H1 (cell line): ENCODE results near the gene POTEJ. TPM values are rescaled to one million over a fixed set of nuclear protein-coding genes. Genes with fewer than 3 reads are reported as not detected.
"Not testable (repeated sequence)": the region's sequence is repeated elsewhere in the genome, so short reads cannot be mapped to it uniquely, and the experiment has no call there.

ENCODE experiments used
- CTCF ChIA-PET: fragments of 300-600 bp; sonication (Branson Sonifier 250); formaldehyde crosslinking; loops from one replicate; lab custom pipeline; 2021; ENCODE audit not compliant: partially characterized antibody; lab: Charles Lee
- POLR2A ChIA-PET: fragments of 300-600 bp; sonication (Branson Sonifier 250); formaldehyde crosslinking; loops from one replicate; lab custom pipeline; 2021; ENCODE audit warnings: inconsistent platforms; ENCODE audit not compliant: partially characterized antibody; lab: Charles Lee
- DNase-seq, 2 experiments: peaks; one replicate each; pipeline versions ENCODE4 v3.0.0 to v3.0.0-alpha.2; 2010 to 2022; ENCODE audit warnings: low spot score in 2 of 2, low read depth in 1 of 2, mixed read lengths in 1 of 2
- FAIRE-seq: peaks from 2 replicates; lab custom pipeline; 2011; peaks lifted over from hg19 to GRCh38; lab: Jason Lieb, UNC
- H2AFZ ChIP-seq: 2 replicates; pipeline ENCODE4 v1.8.1; 2012; ENCODE audit warnings: low read length, inconsistent platforms
- H2AK5ac ChIP-seq: 2 replicates; pipeline ENCODE4 v1.6.1; 2013; ENCODE audit warnings: low read depth, low read length
- H2BK120ac ChIP-seq: replicated peaks from 2 replicates; pipeline ENCODE3; 2013; ENCODE audit warnings: low read depth, low read length, inconsistent platforms
- H2BK12ac ChIP-seq: 2 replicates; pipeline ENCODE4 v1.6.1; 2013; ENCODE audit warnings: low read depth, low read length
- H2BK15ac ChIP-seq: 2 replicates; pipeline ENCODE4 v1.6.1; 2013; ENCODE audit warnings: low read length
- H2BK20ac ChIP-seq: 2 replicates; pipeline ENCODE4 v1.6.1; 2013; ENCODE audit warnings: low read length
- H2BK5ac ChIP-seq: 2 replicates; pipeline ENCODE4 v1.6.1; 2013; ENCODE audit warnings: low read depth, low read length
- H3K14ac ChIP-seq: 2 replicates; pipeline ENCODE4 v1.6.1; 2013; ENCODE audit warnings: inconsistent platforms; ENCODE audit not compliant: insufficient read length
- H3K18ac ChIP-seq: 2 replicates; pipeline ENCODE4 v1.6.1; 2013; ENCODE audit warnings: low read length; ENCODE audit errors: extremely low read depth
- H3K23ac ChIP-seq: 2 replicates; pipeline ENCODE4 v1.6.1; 2013; ENCODE audit warnings: inconsistent platforms; ENCODE audit not compliant: insufficient read length
- H3K23me2 ChIP-seq: 2 replicates; pipeline ENCODE4 v1.6.1; 2013; ENCODE audit warnings: low read depth, low read length
- H3K27ac ChIP-seq: 2 replicates; pipeline ENCODE4 v1.6.1; 2011; ENCODE audit warnings: low read depth, low read length, inconsistent platforms
- H3K27me3 ChIP-seq, 4 experiments: replicated peaks in 1 of 4; 1 replicate in 1 of 4; 2 replicates in 3 of 4; pipeline versions ENCODE4 v1.6.1 to v1.8.1; 2011 to 2013; ENCODE audit warnings: low read length in 3 of 4, mild to moderate bottlenecking in 3 of 4, inconsistent platforms in 2 of 4, mixed read lengths in 2 of 4, moderate library complexity in 1 of 4; ENCODE audit not compliant: control insufficient read depth in 3 of 4, insufficient read depth in 3 of 4; ENCODE audit errors: extremely low read depth in 1 of 4
- H3K36me3 ChIP-seq, 4 experiments: 2 replicates each; pipeline versions ENCODE4 v1.6.1 to v1.8.1; 2011 to 2013; ENCODE audit warnings: mild to moderate bottlenecking in 4 of 4, low read length in 3 of 4, moderate library complexity in 2 of 4, control low read depth in 1 of 4, inconsistent platforms in 1 of 4; ENCODE audit not compliant: insufficient read depth in 4 of 4, control insufficient read depth in 2 of 4
- H3K4ac ChIP-seq: replicated peaks from 2 replicates; pipeline ENCODE3; 2013; ENCODE audit warnings: low read length, low read depth, mixed read lengths, inconsistent platforms; ENCODE audit not compliant: insufficient read length
- H3K4me1 ChIP-seq, 4 experiments: replicated peaks in 1 of 4; 1 replicate in 1 of 4; 2 replicates in 3 of 4; pipeline versions ENCODE4 v1.6.1 to v1.8.1; 2011 to 2013; ENCODE audit warnings: low read length in 3 of 4, inconsistent platforms in 2 of 4, mixed read lengths in 1 of 4; ENCODE audit not compliant: insufficient read depth in 4 of 4, control insufficient read depth in 3 of 4
- H3K4me2 ChIP-seq, 2 experiments: 2 replicates each; pipeline versions ENCODE4 v1.6.1 to v1.8.1; 2011 to 2013; ENCODE audit warnings: low read depth in 2 of 2, low read length in 2 of 2, control low read depth in 1 of 2, inconsistent platforms in 1 of 2, mild to moderate bottlenecking in 1 of 2; ENCODE audit not compliant: insufficient read depth in 1 of 2
- H3K4me3 ChIP-seq, 4 experiments: fragments of 200-600, 300-600 bp in 1 of 4; sonication (generic), shearing (Covaris generic), sonication (Bioruptor Twin) in 1 of 4; 2 replicates each; pipeline versions ENCODE4 v1.5.1 to v1.8.1; 2011 to 2016; ENCODE audit warnings: low read length in 4 of 4, low read depth in 3 of 4, control low read depth in 2 of 4, inconsistent platforms in 2 of 4, mild to moderate bottlenecking in 2 of 4, mixed read lengths in 1 of 4, moderate library complexity in 1 of 4; ENCODE audit not compliant: insufficient read depth in 2 of 4; ENCODE audit errors: extremely low read depth in 1 of 4
- H3K56ac ChIP-seq: replicated peaks from 2 replicates; pipeline ENCODE3; 2013; ENCODE audit warnings: low read depth, mild to moderate bottlenecking, mixed read lengths, low read length, inconsistent platforms; ENCODE audit not compliant: insufficient read length
- H3K79me1 ChIP-seq: 2 replicates; pipeline ENCODE4 v1.6.1; 2013; ENCODE audit warnings: low read depth, low read length, control low read depth
- H3K79me2 ChIP-seq, 2 experiments: 2 replicates each; pipeline versions ENCODE4 v1.6.1 to v1.8.1; 2012 to 2013; ENCODE audit warnings: low read length in 2 of 2, mild to moderate bottlenecking in 2 of 2, inconsistent platforms in 1 of 2; ENCODE audit not compliant: insufficient read depth in 2 of 2, control insufficient read depth in 1 of 2
- H3K9ac ChIP-seq, 4 experiments: replicated peaks in 1 of 4; 1 replicate in 1 of 4; 2 replicates in 3 of 4; pipeline versions ENCODE4 v1.6.1 to v1.8.1; 2011 to 2013; ENCODE audit warnings: low read depth in 3 of 4, low read length in 3 of 4, control low read depth in 2 of 4, mild to moderate bottlenecking in 2 of 4, moderate library complexity in 2 of 4, inconsistent platforms in 1 of 4; ENCODE audit errors: extremely low read depth in 1 of 4
- H3K9me3 ChIP-seq, 2 experiments: 2 replicates each; pipeline versions ENCODE4 v1.6.1 to v1.8.1; 2012 to 2013; ENCODE audit warnings: mild to moderate bottlenecking in 2 of 2, moderate library complexity in 2 of 2, control low read depth in 1 of 2, inconsistent platforms in 1 of 2, low read depth in 1 of 2, low read length in 1 of 2, mixed read lengths in 1 of 2; ENCODE audit not compliant: insufficient read depth in 2 of 2
- H4K20me1 ChIP-seq, 2 experiments: replicated peaks in 1 of 2; 2 replicates each; pipeline versions ENCODE3 to v1.8.1; 2011 to 2013; ENCODE audit warnings: inconsistent platforms in 2 of 2, low read length in 2 of 2, mild to moderate bottlenecking in 1 of 2; ENCODE audit not compliant: insufficient read depth in 2 of 2, control insufficient read depth in 1 of 2
- H4K5ac ChIP-seq: 2 replicates; pipeline ENCODE4 v1.6.1; 2013; ENCODE audit warnings: low read length, low read depth, mixed read lengths, inconsistent platforms; ENCODE audit not compliant: insufficient read length
- H4K8ac ChIP-seq: 2 replicates; pipeline ENCODE4 v1.8.0; 2013; ENCODE audit warnings: mild to moderate bottlenecking, moderate library complexity, low read length, inconsistent platforms; ENCODE audit not compliant: insufficient read depth; ENCODE audit errors: extremely low read depth
- H4K91ac ChIP-seq: replicated peaks from 2 replicates; pipeline ENCODE3; 2013; ENCODE audit warnings: low read length, mixed read lengths, inconsistent platforms; ENCODE audit not compliant: insufficient read length
- WGBS, 2 experiments: shearing (Covaris generic) in 1 of 2; methylation state at CpG; one replicate each; pipeline versions ENCODE4 v1.1.6 to v1.1.7; 2013 to 2015; ENCODE audit warnings: low lambda C conversion rate in 2 of 2, mixed read lengths in 2 of 2, inconsistent platforms in 1 of 2, low coverage in 1 of 2, missing lambda C conversion rate in 1 of 2; ENCODE audit not compliant: insufficient replicate concordance in 2 of 2, insufficient coverage in 1 of 2, insufficient read length in 1 of 2; ENCODE audit errors: extremely low coverage in 1 of 2, missing lambda C conversion rate in 1 of 2; 5-methylcytosine and 5-hydroxymethylcytosine counted together
- polyA plus RNA-seq, 7 experiments: library from polyadenylated mRNA; depleted of rRNA in 3 of 7; stranded (reverse) in 5 of 7; unstranded in 2 of 7; fragments of >200 nt in 5 of 7; fragments of 200-250 nt in 2 of 7; gene quantifications; 1 replicate in 5 of 7; 2 replicates in 1 of 7; 4 replicates in 1 of 7; pipeline versions ENCODE4 v1.2.1 to v1.2.3, GENCODE V29; 2011 to 2013; ENCODE audit warnings: missing spikeins in 2 of 7, mixed read lengths in 2 of 7
- total RNA-seq: library from RNA; stranded (reverse); fragmentation: NEBNext Ultra II Directional; extraction: Animal tissue kit (Norgen Biotek cat#: 25700); gene quantifications from 2 replicates; pipeline ENCODE4 v1.2.1, GENCODE V29; 2021

Gene POTEJ
- total and polyA plus RNA-seq, 2 of the 8 experiments (the other 6 are each of a cell fraction or from before 2014, with no cell fraction given) = not detected

DNA sequence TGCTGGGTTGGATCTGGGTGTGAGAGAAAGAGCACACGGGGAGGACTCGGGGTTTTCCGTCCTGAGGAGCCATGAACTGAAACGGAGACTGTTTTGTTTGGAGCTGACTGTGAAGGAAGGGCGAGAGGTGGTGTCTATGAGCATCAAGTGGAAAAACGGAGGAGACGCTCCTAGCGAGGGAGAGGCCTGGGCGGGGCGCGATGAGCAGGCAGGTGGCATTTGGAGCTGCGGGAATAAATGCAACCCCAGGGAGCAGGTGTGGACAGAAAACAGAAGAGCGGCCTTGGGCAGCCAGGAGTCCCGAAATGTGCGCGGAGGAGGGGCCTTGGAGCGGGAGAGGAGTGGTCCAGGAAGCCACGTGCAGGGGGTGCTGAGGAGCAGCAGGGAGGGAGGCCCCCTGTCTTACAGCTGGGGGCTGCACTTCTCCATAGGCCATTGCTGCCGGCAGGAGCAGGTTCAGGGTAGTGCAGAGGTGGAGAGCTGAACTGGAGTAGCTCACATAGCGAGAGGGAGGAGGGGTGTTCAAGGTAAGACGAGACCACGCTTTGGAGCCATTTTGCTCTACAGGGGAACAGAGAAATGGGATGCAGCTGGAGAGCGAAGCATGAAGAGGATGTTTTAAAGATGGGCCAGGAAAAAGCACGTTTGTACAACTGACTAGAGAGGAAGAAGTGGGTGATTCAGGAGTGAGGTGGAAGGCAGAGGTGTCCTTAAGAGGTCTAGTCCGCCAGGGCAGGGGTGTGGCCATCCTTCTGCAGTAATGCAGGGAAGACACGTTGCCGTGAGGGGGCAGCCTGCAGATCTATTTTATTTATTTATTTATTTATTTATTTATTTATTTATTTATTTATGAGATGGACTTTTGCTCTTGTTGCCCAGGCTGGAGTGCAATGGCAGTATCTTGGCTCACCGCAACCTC is 2.0 kb upstream of the POTEJ start:
- H3K9me3 ChIP-seq, H3K9ac ChIP-seq, H3K56ac ChIP-seq, H3K14ac ChIP-seq, H3K36me3 ChIP-seq, H3K18ac ChIP-seq, CTCF ChIA-PET, H4K91ac ChIP-seq, H2AFZ ChIP-seq, H3K4me3 ChIP-seq, H3K27me3 ChIP-seq, H3K4ac ChIP-seq, H3K79me2 ChIP-seq, H4K20me1 ChIP-seq, H3K79me1 ChIP-seq, H3K23ac ChIP-seq, H2BK15ac ChIP-seq, FAIRE-seq, H4K8ac ChIP-seq, H2BK12ac ChIP-seq, H3K4me1 ChIP-seq, H3K4me2 ChIP-seq, DNase-seq, POLR2A ChIA-PET, H3K27ac ChIP-seq, H2AK5ac ChIP-seq, H2BK5ac ChIP-seq, H2BK20ac ChIP-seq, H2BK120ac ChIP-seq, H4K5ac ChIP-seq, H3K23me2 ChIP-seq: not testable (repeated sequence)
- 72% methylated on average over 3 of the region's 28 CpGs; no CpG with 5 or more reads in 1 of the 2 experiments for WGBS, 2 experiments
